ENCODE data around the gene OTOL1.
"Not testable (repeated sequence)": the region's sequence is repeated elsewhere in the genome, so short reads cannot be mapped to it uniquely, and the experiment has no call there.

OTOL1 gene

DNA sequence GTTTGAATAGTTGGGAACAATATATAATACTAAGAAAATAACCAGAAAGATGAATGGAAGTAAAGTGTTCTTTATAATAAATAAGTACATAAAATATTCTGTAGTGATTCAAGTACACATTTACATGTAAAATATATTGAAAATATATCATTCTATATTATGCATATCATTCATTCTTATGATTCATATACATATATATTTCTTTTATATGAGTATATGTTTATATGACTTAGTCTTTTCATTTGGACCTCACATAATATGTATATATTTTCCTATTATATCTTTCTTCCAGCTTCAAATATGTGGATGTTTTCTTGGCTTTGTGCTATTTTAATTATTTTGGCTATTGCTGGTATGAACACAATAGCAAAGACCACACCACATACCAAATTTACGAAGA, at the start of gene OTOL1:
OTOL1 (plus strand) TSS at position 301 of the 400 bp plus-strand sequence; CDS start at position 301, 0 bp downstream.
- no peak for DNase-seq (ENCODE audit: low read depth)

DNA sequence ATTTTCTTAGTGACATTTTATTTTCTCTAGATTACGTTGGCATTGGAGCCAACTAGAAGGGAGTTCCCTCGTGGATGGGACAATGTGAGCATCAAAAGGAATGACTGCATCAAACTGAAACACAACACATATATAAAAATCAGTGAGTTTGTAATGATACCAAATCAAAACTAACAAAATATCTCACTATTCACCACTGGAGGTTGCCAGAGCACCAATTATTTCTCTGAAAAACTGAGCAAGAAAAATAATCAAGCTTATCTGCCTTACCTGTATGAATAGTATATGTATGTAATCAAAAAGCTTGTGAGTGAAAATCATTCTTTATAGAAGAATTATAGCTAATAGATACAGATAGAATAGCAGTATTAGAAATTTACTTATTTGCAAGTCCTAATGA, 46.8 kb upstream of the OTOL1 start:
- no peak for DNase-seq (ENCODE audit: low read depth)

DNA sequence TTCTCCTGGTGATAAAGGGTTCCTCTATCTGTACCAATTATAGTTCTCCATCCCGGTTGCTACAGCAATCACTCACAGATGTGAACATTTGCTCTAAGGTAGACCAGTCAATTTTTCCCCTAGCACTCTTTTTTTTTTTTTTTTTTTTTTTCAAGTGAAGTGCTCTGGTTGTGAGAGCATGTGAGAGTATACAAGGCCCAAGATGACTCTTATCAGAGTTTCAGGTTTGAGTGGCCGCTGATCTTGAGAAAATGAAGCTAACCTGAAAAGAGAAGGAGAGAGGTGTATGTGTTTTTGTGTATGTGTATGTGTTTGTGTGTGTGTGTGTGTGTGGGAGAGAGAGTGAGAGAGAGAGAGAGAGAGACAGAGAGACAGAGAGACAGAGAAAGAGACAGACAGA, 44.4 kb upstream of the OTOL1 start:
- no peak for DNase-seq (ENCODE audit: low read depth)

DNA sequence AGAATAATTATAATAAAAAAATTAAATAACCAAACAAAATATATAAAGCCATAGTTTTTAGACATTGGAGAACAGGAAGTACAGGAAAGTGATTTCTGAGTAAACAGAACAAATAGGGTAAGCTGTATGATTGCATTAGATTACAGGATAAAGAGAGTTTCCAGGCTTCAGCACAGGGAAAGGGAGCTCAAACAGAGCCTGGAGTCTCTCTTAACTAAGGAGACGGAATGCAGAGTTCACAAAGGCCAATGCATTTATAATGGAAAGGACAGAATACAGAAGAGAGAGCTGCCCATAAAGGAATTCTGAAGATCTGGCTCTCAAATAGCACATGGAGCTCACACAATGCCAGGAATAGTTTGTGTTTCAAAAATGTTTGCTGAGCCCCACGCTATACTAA, 42.0 kb upstream of the OTOL1 start:
- DNase-seq (ENCODE audit: low read depth) = no peak

DNA sequence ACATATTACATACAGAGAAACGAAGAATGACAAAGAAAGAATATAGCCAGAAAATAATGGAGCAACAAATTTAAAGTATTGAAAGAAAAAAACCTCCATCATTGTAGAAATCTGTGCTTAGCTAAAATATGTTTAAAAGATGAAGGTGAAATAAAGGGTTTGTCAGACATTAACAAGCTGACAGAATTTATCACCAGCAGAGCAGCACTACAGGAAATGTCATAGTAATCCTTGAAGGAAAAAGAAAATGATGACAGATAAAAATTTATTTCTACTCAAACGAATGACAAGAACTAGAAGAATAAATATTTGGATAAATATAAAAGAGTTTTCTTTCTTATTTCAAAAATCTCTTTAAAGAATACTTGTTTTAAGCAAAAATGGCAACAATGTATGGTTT, 40.6 kb upstream of the OTOL1 start:
- no peak for DNase-seq (ENCODE audit: low read depth)

DNA sequence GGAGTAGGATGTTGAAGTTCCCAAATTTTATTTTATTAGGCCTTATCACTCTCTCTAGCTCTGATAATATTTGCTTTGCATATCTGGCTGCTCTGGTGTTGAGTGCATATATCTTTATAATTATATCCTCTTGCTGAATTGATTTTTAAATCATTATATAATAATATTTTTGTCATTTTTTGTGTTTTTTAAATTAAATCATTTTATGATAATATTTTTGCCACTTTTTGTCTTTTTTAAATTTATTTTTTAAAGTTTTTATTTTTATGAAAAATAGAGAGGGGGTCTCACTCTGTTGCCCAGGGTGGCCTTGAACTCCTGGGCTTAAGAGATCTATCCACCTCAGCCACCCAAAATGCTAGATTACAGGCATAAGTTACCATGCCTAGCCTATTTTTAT, 34.5 kb upstream of the OTOL1 start:
- DNase-seq (ENCODE audit: low read depth) = no peak

DNA sequence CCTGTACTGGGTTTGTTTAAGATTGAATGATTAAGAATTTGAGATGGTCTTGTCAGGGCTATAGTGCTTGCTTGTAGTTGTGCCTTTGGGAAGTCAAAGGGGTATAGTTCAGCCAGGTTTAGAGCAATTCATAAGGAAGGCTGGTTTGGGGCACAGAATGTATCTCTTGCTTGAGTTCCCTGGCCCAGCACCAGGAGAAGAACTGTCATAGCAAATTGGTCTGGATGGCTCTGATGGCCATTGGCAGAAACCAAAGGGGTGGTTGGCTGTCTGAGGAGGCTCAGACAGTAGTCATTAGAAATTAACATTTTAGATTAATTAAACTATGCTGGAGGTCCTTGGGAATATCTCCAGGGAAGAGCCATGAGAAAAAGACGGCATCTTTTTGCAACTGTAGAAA, 25.4 kb upstream of the OTOL1 start:
- DNase-seq (ENCODE audit: low read depth) = no peak

DNA sequence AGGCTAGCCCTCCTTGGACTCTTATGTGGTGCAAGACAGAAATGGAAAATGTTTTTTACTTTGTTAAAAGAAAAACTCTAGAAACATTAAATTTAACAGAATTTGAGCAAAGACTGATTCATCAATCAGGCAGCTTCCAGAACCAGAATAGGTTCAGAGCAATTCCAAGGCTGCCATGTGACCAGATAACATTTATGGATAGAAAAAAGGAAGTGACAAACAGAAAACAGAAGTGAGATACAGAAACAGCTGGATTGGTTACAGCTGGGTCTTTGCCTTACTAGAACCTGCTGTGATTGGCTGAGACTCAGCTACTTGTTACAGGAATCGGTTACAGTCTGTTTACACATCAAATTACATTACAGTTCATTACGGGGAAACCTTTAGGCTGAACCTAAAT, 22.5 kb upstream of the OTOL1 start:
- DNase-seq (ENCODE audit: low read depth) = no peak

DNA sequence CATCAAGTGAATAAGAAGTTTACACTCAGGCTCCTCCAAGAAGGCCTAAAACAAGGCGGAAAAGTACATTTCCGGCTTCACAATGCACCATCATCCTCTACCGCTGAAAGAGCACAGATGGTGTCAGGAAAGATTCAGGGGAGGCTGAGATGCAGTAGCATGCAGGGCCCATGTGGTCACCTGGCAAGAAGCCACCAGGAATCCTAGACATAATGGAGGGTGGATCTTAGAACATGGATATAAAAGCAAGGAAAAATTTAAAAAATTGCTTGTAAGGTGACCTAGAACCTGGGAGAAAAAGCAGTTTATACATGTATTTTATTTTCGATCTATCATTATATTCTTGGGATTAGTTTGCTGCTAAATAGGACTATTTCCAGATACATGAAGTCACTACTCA, 21.9 kb upstream of the OTOL1 start:
- DNase-seq (ENCODE audit: low read depth) = no peak

DNA sequence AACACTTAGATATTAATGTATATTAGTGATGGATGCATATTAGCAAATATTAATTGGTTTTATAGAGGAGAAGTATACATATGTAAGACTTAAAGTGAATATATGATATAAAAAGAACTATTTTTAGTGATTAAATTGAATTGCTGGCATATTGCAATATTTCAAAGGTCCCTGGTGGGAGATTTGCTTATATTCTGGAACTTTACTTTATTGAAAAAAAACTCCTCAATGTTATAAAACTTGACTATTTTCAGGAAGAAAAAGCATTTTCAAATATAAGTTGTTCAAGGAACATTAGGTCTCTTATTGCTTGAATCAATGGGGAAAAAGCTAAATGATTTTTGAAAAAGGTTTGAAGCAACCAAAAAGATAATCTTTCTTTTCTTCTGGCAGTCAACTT, 21.4 kb upstream of the OTOL1 start:
- DNase-seq (ENCODE audit: low read depth) = no peak

DNA sequence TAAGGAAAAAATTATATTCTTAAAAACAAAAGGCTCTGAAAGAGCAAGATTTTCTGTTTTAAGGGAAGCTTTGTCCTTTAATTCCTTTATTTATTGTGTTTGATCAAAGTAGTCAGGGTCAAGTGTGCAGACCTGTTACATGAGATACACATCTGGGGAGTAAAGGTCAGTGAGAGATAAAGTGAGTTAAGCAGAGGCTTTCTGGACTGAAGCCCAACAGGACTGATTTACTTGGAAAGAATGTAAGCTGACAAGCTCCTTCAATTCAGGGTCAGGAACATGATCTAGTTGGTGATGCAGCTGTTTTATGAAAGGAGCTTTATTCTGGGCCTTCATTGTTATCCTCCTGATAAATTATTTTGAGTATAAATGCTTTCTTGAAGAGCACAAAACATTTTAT, 20.7 kb upstream of the OTOL1 start:
- DNase-seq (ENCODE audit: low read depth) = no peak

DNA sequence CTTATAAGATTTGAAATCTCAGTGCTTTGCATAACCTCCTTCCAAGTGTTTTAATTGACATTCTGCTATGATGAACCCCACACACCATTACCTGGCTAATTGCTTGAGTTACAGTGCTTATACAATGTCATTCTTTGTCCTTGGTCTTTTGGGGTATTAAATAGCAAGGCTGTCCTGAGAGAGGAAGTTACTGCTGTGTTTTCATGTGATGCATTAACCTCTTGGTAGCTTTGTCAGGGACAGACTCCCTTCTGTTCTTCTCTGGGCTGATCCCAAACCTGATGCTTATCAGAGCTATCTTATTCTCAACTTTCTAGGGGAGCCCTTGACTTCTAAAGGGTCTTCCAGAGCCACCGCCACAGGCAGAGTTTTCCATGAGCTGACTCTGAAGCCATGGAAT, 12.4 kb upstream of the OTOL1 start:
- DNase-seq (ENCODE audit: low read depth) = no peak

DNA sequence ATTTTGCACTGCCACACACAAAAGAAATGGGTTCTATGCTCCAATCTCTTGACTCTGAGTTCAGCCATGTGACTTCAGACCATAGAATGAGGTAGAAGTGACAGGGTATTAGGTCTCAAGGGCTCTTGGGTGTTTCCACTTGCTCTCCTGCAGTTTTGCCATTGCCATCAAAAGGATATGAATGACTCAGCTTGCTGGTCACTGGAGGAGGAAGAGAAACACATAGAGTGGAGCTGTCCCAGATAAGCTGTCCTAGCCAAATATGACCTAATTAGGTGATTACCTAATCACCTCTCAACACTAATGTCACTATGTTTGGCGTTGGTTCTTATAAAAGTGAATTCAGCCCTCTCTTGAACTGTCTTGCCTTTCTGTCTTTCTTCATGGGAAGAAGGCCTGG, 8.3 kb upstream of the OTOL1 start:
- not testable (repeated sequence) for DNase-seq (ENCODE audit: low read depth)

DNA sequence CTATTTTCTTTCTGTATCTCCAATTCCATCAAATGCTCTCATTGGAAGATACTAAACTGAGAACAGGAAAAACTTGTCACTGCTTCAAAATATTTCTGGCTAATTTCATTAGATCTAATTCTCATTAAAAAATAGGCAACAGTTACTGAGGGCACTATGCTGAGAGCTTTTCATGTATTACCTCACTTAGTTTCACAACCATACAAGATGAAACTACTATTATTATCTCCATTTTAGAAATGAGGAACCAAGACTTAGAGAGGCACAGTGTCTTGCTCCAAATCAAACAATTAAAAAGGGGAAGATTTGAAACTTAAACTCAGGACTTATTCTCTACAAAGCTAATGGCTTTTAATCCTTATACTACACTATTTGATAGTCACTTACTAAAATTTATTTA, 7.2 kb upstream of the OTOL1 start:
- DNase-seq (ENCODE audit: low read depth) = no peak

DNA sequence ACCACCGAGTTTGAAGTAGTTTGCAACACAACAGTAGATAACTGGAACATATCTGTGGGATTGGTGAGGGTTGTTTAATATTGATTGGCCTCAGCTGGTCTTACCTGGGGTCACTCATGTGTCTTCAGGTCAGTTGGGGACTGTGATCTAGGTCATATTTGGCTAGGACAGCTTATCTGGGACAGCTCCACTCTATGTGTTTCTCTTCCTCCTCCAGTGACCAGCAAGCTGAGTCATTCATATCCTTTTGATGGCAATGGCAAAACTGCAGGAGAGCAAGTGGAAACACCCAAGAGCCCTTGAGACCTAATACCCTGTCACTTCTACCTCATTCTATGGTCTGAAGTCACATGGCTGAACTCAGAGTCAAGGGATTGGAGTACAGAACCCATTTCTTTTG, 5.8 kb upstream of the OTOL1 start:
- not testable (repeated sequence) for DNase-seq (ENCODE audit: low read depth)

DNA sequence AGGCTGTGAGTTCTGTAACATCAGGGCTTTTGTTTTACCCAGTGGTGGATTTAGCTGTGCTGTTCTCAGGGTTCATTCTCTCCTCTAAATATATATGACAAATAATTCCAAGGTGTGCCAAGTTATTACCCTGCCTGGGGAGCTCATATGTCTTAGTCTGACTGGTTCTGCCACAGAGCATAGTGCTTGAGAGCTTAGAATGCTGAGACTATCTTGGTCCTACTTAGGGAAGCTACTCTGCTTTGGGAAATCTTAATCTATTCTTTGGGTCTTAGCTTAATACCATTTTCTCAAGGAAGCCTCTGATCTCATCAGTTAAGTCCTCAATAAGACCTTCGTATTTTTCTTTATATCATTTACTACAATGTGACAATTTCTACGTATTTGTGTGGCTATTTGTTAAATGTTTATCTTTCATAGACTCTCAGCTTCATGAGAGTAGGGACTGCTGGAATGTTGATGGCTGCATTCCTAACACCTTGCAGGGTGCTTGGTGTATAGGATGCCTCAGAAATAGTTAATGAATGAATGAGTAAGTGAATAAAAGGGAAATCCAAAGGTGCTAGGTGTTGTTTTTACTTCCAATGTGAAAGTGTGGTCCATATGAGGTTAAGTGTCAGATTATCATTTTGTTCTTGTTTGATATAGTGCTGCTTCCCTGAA, 1.8 kb downstream of the OTOL1 start:
- no peak for DNase-seq (ENCODE audit: low read depth)

DNA sequence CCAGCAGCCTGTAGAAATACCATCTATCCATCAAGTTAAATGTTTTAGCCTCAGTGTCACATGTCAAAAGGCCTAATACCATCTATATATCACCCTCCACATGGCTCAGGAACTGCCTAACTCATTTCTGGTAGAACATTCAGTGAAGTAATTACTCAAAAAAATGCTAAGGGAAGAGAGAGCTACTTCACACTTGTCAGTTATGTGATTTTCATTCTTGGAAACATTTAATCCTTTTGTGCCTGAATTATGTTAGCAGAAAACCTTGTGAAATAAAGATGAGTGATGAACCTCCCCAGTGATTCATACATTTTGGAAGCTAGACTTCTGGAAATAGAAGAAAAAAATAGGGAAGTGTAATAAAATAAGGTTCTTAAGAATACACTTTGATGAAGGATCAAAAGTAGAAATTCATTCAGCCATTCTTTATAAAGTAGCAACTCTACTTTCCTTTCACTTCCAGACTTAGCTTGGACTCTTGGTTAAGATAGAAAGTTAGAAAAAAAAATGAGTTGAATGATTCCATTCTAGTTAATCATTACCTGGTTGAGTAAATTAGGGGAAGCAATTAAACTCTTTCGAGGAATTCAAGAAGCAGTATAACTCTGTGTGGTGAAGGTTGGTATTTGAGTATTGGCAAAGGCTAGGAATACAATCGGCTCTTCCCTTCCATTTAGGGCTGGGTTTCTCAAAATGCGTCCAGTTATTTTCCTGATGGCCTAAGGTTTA, 3.6 kb downstream of the OTOL1 start:
- DNase-seq (ENCODE audit: low read depth) = no peak

DNA sequence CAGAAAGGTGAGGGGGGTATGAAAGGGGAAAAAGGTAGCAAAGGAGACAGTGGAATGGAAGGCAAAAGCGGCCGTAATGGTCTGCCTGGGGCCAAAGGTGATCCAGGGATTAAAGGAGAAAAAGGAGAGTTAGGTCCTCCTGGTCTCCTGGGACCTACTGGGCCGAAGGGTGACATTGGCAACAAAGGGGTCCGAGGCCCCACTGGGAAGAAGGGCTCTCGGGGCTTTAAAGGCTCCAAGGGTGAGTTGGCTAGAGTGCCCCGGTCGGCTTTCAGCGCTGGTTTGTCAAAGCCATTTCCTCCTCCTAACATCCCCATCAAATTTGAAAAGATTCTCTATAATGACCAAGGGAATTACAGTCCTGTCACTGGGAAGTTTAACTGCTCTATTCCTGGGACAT, 6.7 kb downstream of the OTOL1 start:
- DNase-seq (ENCODE audit: low read depth) = no peak

DNA sequence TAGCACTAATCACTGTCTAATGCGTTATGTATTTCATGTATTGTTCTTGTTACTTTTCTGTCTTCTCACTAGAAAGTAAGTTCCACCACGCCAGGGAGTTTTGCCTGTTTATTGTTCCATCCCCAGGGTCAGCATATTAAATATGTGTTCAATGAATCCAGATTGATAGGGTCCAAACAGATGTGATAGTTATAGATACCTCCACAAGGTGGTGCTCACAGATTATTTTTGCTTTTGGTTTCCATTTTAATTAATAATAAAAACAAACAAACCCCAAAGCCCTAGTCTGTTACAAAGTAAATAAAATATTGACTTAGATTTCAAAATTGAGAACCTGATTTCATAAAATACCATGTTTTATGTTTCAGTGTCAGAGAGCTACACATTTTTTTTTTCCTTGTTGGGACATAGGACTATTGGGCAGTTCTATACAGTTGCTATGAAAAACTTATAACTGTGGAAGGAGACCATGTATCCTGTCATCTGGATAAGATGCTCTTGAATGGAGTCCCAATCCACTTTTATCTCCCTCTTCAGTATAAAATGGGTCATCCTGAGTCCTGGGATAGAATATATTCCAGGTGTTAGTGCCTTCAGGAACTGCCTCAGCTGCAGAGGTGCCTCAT, 12.4 kb downstream of the OTOL1 start:
- no peak for DNase-seq (ENCODE audit: low read depth)

DNA sequence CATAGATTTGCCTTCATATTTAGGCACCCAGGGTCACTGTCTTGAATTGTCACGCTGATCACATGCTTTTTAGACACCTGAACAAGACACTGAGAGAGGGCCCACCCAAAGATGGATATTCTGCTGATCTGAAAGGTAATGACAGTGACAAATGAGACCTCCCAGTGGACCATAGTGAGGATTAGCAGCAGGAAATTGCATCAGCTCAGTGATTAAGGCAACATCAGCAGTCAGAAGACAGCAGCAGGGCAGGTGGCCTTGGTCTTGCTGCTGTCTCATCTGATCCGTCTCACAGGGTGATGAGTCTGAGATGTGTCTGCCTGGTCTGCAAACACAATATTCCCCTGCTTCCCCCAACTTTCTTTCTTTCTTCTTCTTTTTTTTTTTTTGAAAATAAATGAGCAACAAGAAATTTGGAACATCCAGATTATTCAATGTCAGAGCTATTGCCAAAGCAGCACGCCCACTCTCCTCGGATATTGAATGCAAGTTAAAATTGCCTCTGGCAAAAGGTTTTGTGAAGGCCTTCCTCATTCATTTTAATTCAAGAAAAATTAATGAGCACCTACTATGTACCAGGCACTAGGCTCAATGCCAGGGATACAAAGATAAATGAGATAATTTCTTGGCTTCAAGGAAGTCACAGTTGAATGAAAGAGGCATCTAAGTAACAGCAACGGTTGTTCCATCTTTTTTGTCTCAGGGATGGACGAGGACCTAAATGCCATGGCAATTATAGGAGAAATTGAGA, 14.1 kb downstream of the OTOL1 start:
- no peak for DNase-seq (ENCODE audit: low read depth)

DNA sequence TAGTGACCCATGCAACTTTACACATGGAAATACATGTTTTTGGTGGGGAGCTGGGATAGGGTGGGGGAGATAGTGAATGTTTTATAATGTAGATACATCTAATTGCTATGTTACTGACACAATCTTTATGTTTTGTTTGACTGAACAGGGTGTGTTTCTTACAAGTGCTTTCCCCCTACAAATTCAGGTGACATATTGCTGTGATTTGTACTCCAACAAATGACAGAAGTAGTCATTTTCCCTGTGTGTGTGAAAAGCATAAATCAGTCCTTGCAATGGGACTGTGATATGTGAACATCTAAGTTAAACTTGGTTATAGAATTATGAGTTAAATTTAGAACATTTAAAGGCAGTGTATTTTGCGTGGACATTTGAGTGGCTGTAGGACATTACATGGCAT, 27.3 kb downstream of the OTOL1 start:
- no peak for DNase-seq (ENCODE audit: low read depth)

DNA sequence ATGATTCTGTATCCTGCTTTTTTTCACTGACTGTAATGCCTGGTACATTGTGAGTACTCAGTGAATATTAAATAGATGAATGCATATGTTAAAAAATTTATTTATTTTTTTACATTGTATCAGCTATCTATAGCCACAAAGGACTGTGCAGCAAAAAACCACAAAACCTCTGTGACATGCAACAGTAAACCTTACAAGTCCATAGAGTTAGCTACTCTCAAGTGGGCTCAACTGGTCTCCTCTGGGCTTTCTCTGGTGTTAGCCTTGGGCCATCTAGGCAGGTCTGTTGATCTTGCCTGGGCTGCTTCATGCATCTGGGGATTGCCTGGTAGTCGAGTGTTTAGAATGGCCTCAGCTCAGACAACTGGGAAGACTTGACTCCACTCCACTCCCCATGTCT, 35.3 kb downstream of the OTOL1 start:
- DNase-seq (ENCODE audit: low read depth) = no peak

DNA sequence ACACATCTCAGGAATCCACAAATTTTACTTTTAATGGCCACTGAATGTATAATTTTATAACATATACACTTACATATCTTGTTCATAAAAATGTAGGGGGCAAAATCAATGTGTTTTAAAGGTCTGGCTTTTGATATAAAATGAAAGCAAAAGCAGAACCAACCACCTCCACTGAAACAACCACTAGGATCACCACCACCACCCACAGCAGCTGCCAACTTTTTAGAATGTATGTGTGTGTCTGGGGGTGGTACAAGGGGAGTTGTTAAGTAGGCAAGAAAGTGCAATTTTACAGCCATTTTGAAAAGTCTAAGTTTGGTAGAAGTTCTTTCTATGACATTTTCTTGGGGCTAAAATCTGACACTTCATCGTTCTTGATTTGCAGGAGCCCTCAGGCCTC, 44.0 kb downstream of the OTOL1 start:
- DNase-seq (ENCODE audit: low read depth) = no peak
